BE2C (cell line): ENCODE measurements around the gene DYNC1I2.

Source experiments
- DNase-seq: peaks from one replicate; pipeline ENCODE4 v3.0.0-alpha.2; 2020
- H3K27me3 ChIP-seq: fragments of 250-450 bp; sonication (Bioruptor Pico); 2 replicates; pipeline ENCODE4 v1.5.1; 2020; ENCODE audit warnings: mild to moderate bottlenecking
- H3K36me3 ChIP-seq: fragments of 250-450 bp; sonication (Bioruptor Pico); 2 replicates; pipeline ENCODE4 v1.5.1; 2020; ENCODE audit warnings: mild to moderate bottlenecking
- H3K4me1 ChIP-seq: fragments of 250-450 bp; sonication (Bioruptor Pico); 2 replicates; pipeline ENCODE4 v1.5.1; 2020
- H3K4me3 ChIP-seq: 2 replicates; pipeline ENCODE4 v1.5.1; 2011; ENCODE audit warnings: low read depth, low read length
- H3K9me3 ChIP-seq: fragments of 250-450 bp; sonication (Bioruptor Pico); 2 replicates; pipeline ENCODE4 v1.5.1; 2020
- CTCF ChIP-seq: IDR thresholded peaks from 2 replicates; pipeline ENCODE4 v1.5.1; 2012; ENCODE audit warnings: mild to moderate bottlenecking, low read depth, low read length

DYNC1I2 gene

GRCh38 chr2:171719660-171720059, 32.4 kb downstream of the DYNC1I2 start:
- no peaks in the 10 kb centered on the region for H3K36me3 ChIP-seq
- TF ChIP-seq CTCF: no peak
- DNase-seq: no peak
- no peaks in the 10 kb centered on the region for H3K9me3 ChIP-seq
- no peak overlapping the region for H3K4me3 ChIP-seq
- H3K4me1 ChIP-seq: no peaks in the 10 kb centered on the region
- H3K27me3 ChIP-seq: no peaks in the 10 kb centered on the region

GRCh38 chr2:171723716-171724683, 36.7 kb downstream of the DYNC1I2 start:
- peak; percentile 18 for DNase-seq
- TF ChIP-seq CTCF: peak; percentile 14; the same call in 1 of the 2 replicates

GRCh38 chr2:171726847-171727450, 39.7 kb downstream of the DYNC1I2 start:
- no peak for TF ChIP-seq CTCF
- Histone ChIP-seq H3K36me3 (no peaks in the 10 kb centered on the region; the same call in 1 of the 2 replicates), H3K4me3 (no peak overlapping the region)

More at GRCh38 chr2:171723716-171724683, 36.7 kb downstream of the DYNC1I2 start:
- Histone ChIP-seq H3K27me3 (no peaks in the 10 kb centered on the region), H3K4me1 (no peaks in the 10 kb centered on the region), H3K36me3 (no peaks in the 10 kb centered on the region), H3K9me3 (no peaks in the 10 kb centered on the region), H3K4me3 (no peak overlapping the region)

GRCh38 chr2:171728989-171729951, 42.0 kb downstream of the DYNC1I2 start:
- H3K27me3 ChIP-seq: no peaks in the 10 kb centered on the region
- H3K4me1 ChIP-seq: no peaks in the 10 kb centered on the region
- no peaks in the 10 kb centered on the region for H3K9me3 ChIP-seq
- TF ChIP-seq CTCF: no peak
- H3K36me3 ChIP-seq: no peaks in the 10 kb centered on the region; the same call in 1 of the 2 replicates
- no peak overlapping the region for H3K4me3 ChIP-seq
- no peak for DNase-seq

More at GRCh38 chr2:171726847-171727450, 39.7 kb downstream of the DYNC1I2 start:
- Histone ChIP-seq H3K4me1 (no peaks in the 10 kb centered on the region), H3K27me3 (no peaks in the 10 kb centered on the region), H3K9me3 (no peaks in the 10 kb centered on the region)
- no peak for DNase-seq

- no peak for DNase-seq
- no peak for TF ChIP-seq CTCF
- Histone ChIP-seq H3K9me3 (no peaks in the 10 kb centered on the region), H3K36me3 (no peaks in the 10 kb centered on the region; the same call in 1 of the 2 replicates), H3K4me1 (no peaks in the 10 kb centered on the region), H3K27me3 (no peaks in the 10 kb centered on the region), H3K4me3 (no peak overlapping the region)
Observed at GRCh38 chr2:171729952-171730317, 42.7 kb downstream of the DYNC1I2 start.
